ENCODE results near the gene AP5Z1.

The AP5Z1 gene

GRCh38 chr7:4837041-4837802 is 61.8 kb downstream of the AP5Z1 start:
- H3K27ac ChIP-seq, result no peak overlapping the region
- no peak for TF ChIP-seq ZFX (IDR thresholded peaks at IDR 0.05)

- TF ChIP-seq ZFX (IDR thresholded peaks at IDR 0.05) (no peak), CTCF (conservative IDR thresholded peaks at IDR 0.05) (no peak)
- H3K27ac ChIP-seq, result no peak overlapping the region
Measured at GRCh38 chr7:4837803-4838625, 62.6 kb downstream of the AP5Z1 start.

- H3K27ac ChIP-seq, result no peak overlapping the region
- no peak for TF ChIP-seq ZFX (IDR thresholded peaks at IDR 0.05)
Measured at GRCh38 chr7:4838626-4839334, 63.4 kb downstream of the AP5Z1 start.

- TF ChIP-seq CTCF (conservative IDR thresholded peaks at IDR 0.05) (no peak), ZFX (IDR thresholded peaks at IDR 0.05) (no peak)
- H3K27ac ChIP-seq, result no peak overlapping the region
Measured at GRCh38 chr7:4840079-4840501, 64.7 kb downstream of the AP5Z1 start.

Data from C4-2B (cell line).